ENCODE measurements around the gene DENND1A. TPM values are rescaled to one million over a fixed set of nuclear protein-coding genes. Genes with fewer than 3 reads are reported as not detected.

DENND1A gene
- total RNA-seq, 1 experiment from 2014 or later, result 19.7 TPM

- Histone ChIP-seq H3K4me3 (ENCODE audit: low read depth in 2 of 2, low read length in 2 of 2) (no peak overlapping the region), H3K36me3 (ENCODE audit: control insufficient read depth, insufficient read depth, low read length) (no peaks in the 10 kb centered on the region), H3K27ac (ENCODE audit: low read length) (no peak overlapping the region), H3K4me1 (ENCODE audit: control insufficient read depth, insufficient read depth, low read length) (no peaks in the 10 kb centered on the region; the same call in 1 of the 2 replicates), H3K27me3 (ENCODE audit: control insufficient read depth, insufficient read depth, low read length) (no peaks in the 10 kb centered on the region), H3K9me3 (ENCODE audit: control insufficient read depth, insufficient read depth, low read depth, low read length) (no peaks in the 10 kb centered on the region)
- ChIA-PET POLR2A (no interaction called here), CTCF (no interaction called here)
- no peak for DNase-seq (ENCODE audit: low read depth, low spot score)
- no peak for ATAC-seq
- intact Hi-C loops (cut with micrococcal nuclease; ENCODE audit: unreplicated experiment) (no loop called here), in situ Hi-C loops (cut with HindIII; ENCODE audit: low pct_unique_long_range_greater_than_20kb, low sequenced_read_pairs) (no loop called here)
- no TSS peak for BruUV-seq (replicated peaks)
- TF ChIP-seq CTCF (IDR thresholded peaks at IDR 0.05), result no peak
Observed at GRCh38 chr9:123798195-123798594, 131.7 kb downstream of the DENND1A start.

GRCh38 chr9:123796618-123797484 is 133.1 kb downstream of the DENND1A start:
- Histone ChIP-seq H3K4me1 (ENCODE audit: control insufficient read depth, insufficient read depth, low read length) (no peaks in the 10 kb centered on the region; the same call in 1 of the 2 replicates), H3K27ac (ENCODE audit: low read length) (no peak overlapping the region), H3K4me3 (ENCODE audit: low read depth in 2 of 2, low read length in 2 of 2) (no peak overlapping the region), H3K9me3 (ENCODE audit: control insufficient read depth, insufficient read depth, low read depth, low read length) (no peaks in the 10 kb centered on the region), H3K36me3 (ENCODE audit: control insufficient read depth, insufficient read depth, low read length) (no peaks in the 10 kb centered on the region), H3K27me3 (ENCODE audit: control insufficient read depth, insufficient read depth, low read length) (no peaks in the 10 kb centered on the region)
- ChIA-PET CTCF (no interaction called here), POLR2A (no interaction called here)
- ATAC-seq, result no peak
- no peak for DNase-seq (ENCODE audit: low read depth, low spot score)
- no TSS peak for BruUV-seq (replicated peaks)
- in situ Hi-C loops (cut with HindIII; ENCODE audit: low pct_unique_long_range_greater_than_20kb, low sequenced_read_pairs), result no loop called here
- TF ChIP-seq TCF7L2 (IDR thresholded peaks at IDR 0.05; ENCODE audit: low read depth, low read length), result no peak
- intact Hi-C loops (cut with micrococcal nuclease; ENCODE audit: unreplicated experiment), result no loop called here

GRCh38 chr9:123796094-123796493 is 133.8 kb downstream of the DENND1A start:
- no peaks in the 10 kb centered on the region; the same call in 1 of the 2 replicates for H3K4me1 ChIP-seq (ENCODE audit: control insufficient read depth, insufficient read depth, low read length)
- TF ChIP-seq SIN3A (IDR thresholded peaks at IDR 0.05; ENCODE audit: borderline replicate concordance, insufficient read depth, low read depth, low read length) (no peak), POLR2AphosphoS5 (IDR thresholded peaks at IDR 0.05; ENCODE audit: low read depth, low read length) (no peak), TCF7L2 (IDR thresholded peaks at IDR 0.05; ENCODE audit: low read depth, low read length) (no peak), REST (IDR thresholded peaks at IDR 0.05; ENCODE audit: insufficient read depth in 1 of 2, low read depth in 2 of 2, low read length in 1 of 2) (no peak), CTCF (IDR thresholded peaks at IDR 0.05) (no peak)
- H3K27ac ChIP-seq (ENCODE audit: low read length), result no peak overlapping the region
- no TSS peak for BruUV-seq (replicated peaks)
- no peak overlapping the region for H3K4me3 ChIP-seq (ENCODE audit: low read depth in 2 of 2, low read length in 2 of 2)
- DNase-seq (ENCODE audit: low read depth, low spot score) (no peak), ATAC-seq (no peak)
- intact Hi-C loops (cut with micrococcal nuclease; ENCODE audit: unreplicated experiment), result no loop called here
- ChIA-PET POLR2A (no interaction called here), CTCF (interaction anchor here (0.7 kb wide), 1 partner anchor 244 kb away, joined by 3 read pairs; no protein-coding TSS in a partner anchor)
- in situ Hi-C loops (cut with HindIII; ENCODE audit: low pct_unique_long_range_greater_than_20kb, low sequenced_read_pairs), result no loop called here
- no peaks in the 10 kb centered on the region for H3K9me3 ChIP-seq (ENCODE audit: control insufficient read depth, insufficient read depth, low read depth, low read length)
- no peaks in the 10 kb centered on the region for H3K27me3 ChIP-seq (ENCODE audit: control insufficient read depth, insufficient read depth, low read length)
- no peaks in the 10 kb centered on the region for H3K36me3 ChIP-seq (ENCODE audit: control insufficient read depth, insufficient read depth, low read length)
